Stimulated activated CD8-positive, alpha-beta memory T cell treated with anti-CD3 and anti-CD28 coated beads, Interleukin-7, amount 100 ng/mL, for 4 hours (primary cell): ENCODE results near the gene IFRD2.
"Not testable (repeated sequence)": the region's sequence is repeated elsewhere in the genome, so short reads cannot be mapped to it uniquely, and the experiment has no call there.

Source experiments
- DNase-seq, 2 donors: peaks; one replicate each; pipeline ENCODE4 v3.0.0-alpha.2; 2020; ENCODE audit warnings: low read depth in 2 of 2

IFRD2 gene

GRCh38 chr3:50251220-50251619 lies 41.0 kb downstream of the IFRD2 start:
- DNase-seq: peak; percentile 39 to 52

GRCh38 chr3:50250514-50250913 lies 41.7 kb downstream of the IFRD2 start:
- DNase-seq: no peak

- no peak for DNase-seq
Measured at GRCh38 chr3:50249457-50249856, 42.8 kb downstream of the IFRD2 start.

GRCh38 chr3:50248387-50248786 lies 43.8 kb downstream of the IFRD2 start:
- DNase-seq: no peak

GRCh38 chr3:50246517-50246954 lies 45.7 kb downstream of the IFRD2 start:
- peak; percentile 79 to 83 for DNase-seq

GRCh38 chr3:50245831-50246516 lies 46.3 kb downstream of the IFRD2 start:
- peak; percentile 87 to 89 for DNase-seq

GRCh38 chr3:50245251-50245745 lies 46.9 kb downstream of the IFRD2 start:
- no peak for DNase-seq

GRCh38 chr3:50244813-50245212 lies 47.4 kb downstream of the IFRD2 start:
- DNase-seq: not testable (repeated sequence)

GRCh38 chr3:50243543-50243895 lies 48.7 kb downstream of the IFRD2 start:
- no peak for DNase-seq

- peak; percentile 4 to 30 for DNase-seq
Measured at GRCh38 chr3:50242851-50243542, 49.2 kb downstream of the IFRD2 start.

- no peak for DNase-seq
Measured at GRCh38 chr3:50242381-50242770, 49.9 kb downstream of the IFRD2 start.

GRCh38 chr3:50241713-50242380 lies 50.4 kb downstream of the IFRD2 start:
- DNase-seq: no peak

GRCh38 chr3:50241163-50241562 lies 51.1 kb downstream of the IFRD2 start:
- no peak for DNase-seq

- DNase-seq: no peak
Measured at GRCh38 chr3:50239649-50240048, 52.6 kb downstream of the IFRD2 start.

GRCh38 chr3:50238549-50239026 lies 53.6 kb downstream of the IFRD2 start:
- DNase-seq: no peak

- peak; percentile 78 to 86 for DNase-seq
Measured at GRCh38 chr3:50237754-50238548, 54.3 kb downstream of the IFRD2 start.
